Type B pancreatic cell (in vitro differentiated cells): ENCODE results near the gene SEMA7A. TPM values are rescaled to one million over a fixed set of nuclear protein-coding genes. Genes with fewer than 3 reads are reported as not detected.

Source experiments
- DNase-seq: peaks from one replicate; pipeline ENCODE4 v3.0.0; 2021; ENCODE audit warnings: mixed read lengths; ENCODE audit not compliant: unreplicated experiment; ENCODE audit errors: extremely low spot score
- H3K27ac Mint-ChIP-seq: 2 replicates; pipeline ENCODE4 v1.8.0; 2021; ENCODE audit warnings: mild to moderate bottlenecking, mixed read lengths
- H3K27me3 Mint-ChIP-seq: 2 replicates; pipeline ENCODE4 v1.8.0; 2021; ENCODE audit warnings: mixed read lengths
- H3K36me3 Mint-ChIP-seq: 2 replicates; pipeline ENCODE4 v1.8.0; 2021; ENCODE audit warnings: mixed read lengths
- H3K4me1 Mint-ChIP-seq: one replicate; pipeline ENCODE4 v1.8.0; 2021; ENCODE audit warnings: mixed read lengths; ENCODE audit not compliant: unreplicated experiment
- H3K4me3 Mint-ChIP-seq: 2 replicates; pipeline ENCODE4 v1.8.0; 2021; ENCODE audit warnings: mild to moderate bottlenecking, mixed read lengths
- H3K9me3 Mint-ChIP-seq: 2 replicates; pipeline ENCODE4 v1.8.0; 2021; ENCODE audit warnings: mixed read lengths
- CTCF ChIP-seq: fragments of 200-600 bp; sonication (generic); conservative IDR thresholded peaks from 2 replicates; pipeline ENCODE4 v1.5.0; 2021; ENCODE audit warnings: antibody characterized with exemption, mild to moderate bottlenecking
- total RNA-seq: library from RNA; stranded (reverse); gene quantifications from 2 replicates; pipeline ENCODE4 v1.2.1, GENCODE V29; 2021; ENCODE audit warnings: low replicate concordance

Gene SEMA7A
- total RNA-seq, 1 donor from 2014 or later: 6.3 TPM

- H3K4me3 Mint-ChIP-seq: no peak overlapping the region
- peaks cover 26% of the 10 kb centered on the region for H3K4me1 Mint-ChIP-seq
- peak overlapping the region; percentile 8 for H3K27ac Mint-ChIP-seq
- H3K9me3 Mint-ChIP-seq: no peaks in the 10 kb centered on the region
- peaks cover 8% of the 10 kb centered on the region for H3K36me3 Mint-ChIP-seq
- DNase-seq: no peak
- H3K27me3 Mint-ChIP-seq: peaks cover 3% of the 10 kb centered on the region
- TF ChIP-seq CTCF: no peak
These were observed 8.3 kb upstream of the SEMA7A start for GRCh38 chr15:74442063-74442462.

- H3K27me3 Mint-ChIP-seq: peaks cover 3% of the 10 kb centered on the region
- no peaks in the 10 kb centered on the region for H3K9me3 Mint-ChIP-seq
- peaks cover 26% of the 10 kb centered on the region for H3K4me1 Mint-ChIP-seq
- no peak overlapping the region for H3K4me3 Mint-ChIP-seq
- no peak for TF ChIP-seq CTCF
- H3K36me3 Mint-ChIP-seq: peaks cover 8% of the 10 kb centered on the region
- H3K27ac Mint-ChIP-seq: no peak overlapping the region
- DNase-seq: no peak
These were observed 7.6 kb upstream of the SEMA7A start for GRCh38 chr15:74441248-74441941.

- no peaks in the 10 kb centered on the region for H3K9me3 Mint-ChIP-seq
- no peaks in the 10 kb centered on the region for H3K36me3 Mint-ChIP-seq
- peaks cover 9% of the 10 kb centered on the region for H3K27me3 Mint-ChIP-seq
- H3K27ac Mint-ChIP-seq: peak overlapping the region; percentile 8
- peak; percentile 97 for TF ChIP-seq CTCF
- DNase-seq: no peak
- H3K4me1 Mint-ChIP-seq: peaks cover 34% of the 10 kb centered on the region
- H3K4me3 Mint-ChIP-seq: no peak overlapping the region
These were observed 5.1 kb upstream of the SEMA7A start for GRCh38 chr15:74438721-74439316.

- Mint-ChIP-seq H3K9me3 (no peaks in the 10 kb centered on the region), H3K36me3 (no peaks in the 10 kb centered on the region), H3K27me3 (peaks cover 9% of the 10 kb centered on the region), H3K27ac (peak overlapping the region; percentile 8), H3K4me1 (peaks cover 30% of the 10 kb centered on the region), H3K4me3 (no peak overlapping the region)
- DNase-seq: no peak
- no peak for TF ChIP-seq CTCF
These were observed 4.4 kb upstream of the SEMA7A start for GRCh38 chr15:74438206-74438605.

- TF ChIP-seq CTCF: no peak
- DNase-seq: no peak
- H3K36me3 Mint-ChIP-seq: no peaks in the 10 kb centered on the region
- H3K4me3 Mint-ChIP-seq: peak overlapping the region; percentile 84
- peaks cover 20% of the 10 kb centered on the region for H3K4me1 Mint-ChIP-seq
- H3K27ac Mint-ChIP-seq: peak overlapping the region; percentile 68
- H3K9me3 Mint-ChIP-seq: no peaks in the 10 kb centered on the region
- H3K27me3 Mint-ChIP-seq: peaks cover 29% of the 10 kb centered on the region
These were observed 742 bp upstream of the SEMA7A start for GRCh38 chr15:74434263-74435136.
